GM19467 (cell line): ENCODE results near the gene ABAT.
"Not testable (repeated sequence)": the region's sequence is repeated elsewhere in the genome, so short reads cannot be mapped to it uniquely, and the experiment has no call there.

Experiments used
- ATAC-seq: cut with Tn5 transposase; IDR thresholded peaks from one replicate; pipeline ENCODE4 v1.9.1; 2021; ENCODE audit warnings: mild to moderate bottlenecking, moderate library complexity; ENCODE audit not compliant: unreplicated experiment

Gene ABAT

DNA sequence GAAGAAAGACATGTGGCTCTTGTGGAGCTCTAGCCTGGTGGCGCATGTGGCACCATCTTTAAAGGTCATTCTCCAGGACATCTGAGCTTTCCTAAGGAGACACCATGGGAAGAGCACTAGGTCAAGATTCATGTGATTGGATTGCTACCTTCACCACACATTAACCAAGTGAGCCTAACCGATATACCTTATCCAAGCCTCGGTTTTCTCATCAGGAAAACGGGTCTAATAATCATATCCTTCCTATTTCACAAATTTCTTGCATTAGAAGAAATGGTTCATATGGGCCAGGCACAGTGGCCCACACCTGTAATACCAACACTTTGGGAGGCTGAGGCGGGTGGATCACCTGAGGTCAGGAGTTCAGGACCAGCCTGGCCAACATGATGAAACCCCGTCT is 64.7 kb downstream of the ABAT start:
- no peak for ATAC-seq

GRCh38 chr16:8739989-8740704 is 65.7 kb downstream of the ABAT start:
- ATAC-seq, result no peak

- ATAC-seq, result no peak
Measured at GRCh38 chr16:8740775-8741355, 66.4 kb downstream of the ABAT start.

DNA sequence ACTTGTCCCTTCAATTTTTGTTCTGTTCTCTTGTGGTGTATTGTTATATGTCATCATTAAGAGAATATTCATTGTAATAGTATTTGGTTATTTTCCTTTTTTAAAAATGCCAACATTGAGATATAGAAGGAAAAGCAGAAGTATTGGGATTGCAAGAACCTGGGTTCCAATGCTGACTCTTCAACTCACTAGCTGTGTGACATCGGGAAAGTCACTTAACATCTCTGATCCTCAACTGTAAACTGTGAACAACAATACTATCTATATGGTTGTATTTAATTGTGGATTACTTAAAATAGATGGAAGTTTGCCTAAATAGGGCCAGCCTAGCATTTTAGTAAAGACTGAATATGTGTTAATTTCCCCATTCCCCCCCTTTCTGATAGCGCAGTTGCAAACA is 67.2 kb downstream of the ABAT start:
- no peak for ATAC-seq

GRCh38 chr16:8742068-8742467 is 67.7 kb downstream of the ABAT start:
- ATAC-seq, result no peak

DNA sequence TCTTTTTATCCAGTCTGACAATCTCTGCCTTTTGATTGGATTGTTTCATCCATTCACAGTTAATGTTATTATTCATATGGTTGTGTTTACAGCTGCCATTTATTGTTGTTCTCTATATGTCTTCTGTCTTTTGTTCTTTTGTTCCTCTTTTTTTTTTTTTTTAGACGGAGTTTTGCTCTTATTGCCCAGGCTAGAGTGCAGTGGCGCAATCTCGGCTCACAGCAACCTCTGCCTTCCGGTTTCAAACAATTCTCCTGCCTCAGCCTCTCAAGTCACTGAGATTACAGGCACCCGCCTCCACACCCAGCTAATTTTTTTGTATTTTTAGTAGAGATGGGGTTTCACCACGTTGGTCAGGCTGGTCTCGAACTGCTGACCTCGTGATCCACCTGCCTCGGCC is 74.5 kb downstream of the ABAT start:
- not testable (repeated sequence) for ATAC-seq

DNA sequence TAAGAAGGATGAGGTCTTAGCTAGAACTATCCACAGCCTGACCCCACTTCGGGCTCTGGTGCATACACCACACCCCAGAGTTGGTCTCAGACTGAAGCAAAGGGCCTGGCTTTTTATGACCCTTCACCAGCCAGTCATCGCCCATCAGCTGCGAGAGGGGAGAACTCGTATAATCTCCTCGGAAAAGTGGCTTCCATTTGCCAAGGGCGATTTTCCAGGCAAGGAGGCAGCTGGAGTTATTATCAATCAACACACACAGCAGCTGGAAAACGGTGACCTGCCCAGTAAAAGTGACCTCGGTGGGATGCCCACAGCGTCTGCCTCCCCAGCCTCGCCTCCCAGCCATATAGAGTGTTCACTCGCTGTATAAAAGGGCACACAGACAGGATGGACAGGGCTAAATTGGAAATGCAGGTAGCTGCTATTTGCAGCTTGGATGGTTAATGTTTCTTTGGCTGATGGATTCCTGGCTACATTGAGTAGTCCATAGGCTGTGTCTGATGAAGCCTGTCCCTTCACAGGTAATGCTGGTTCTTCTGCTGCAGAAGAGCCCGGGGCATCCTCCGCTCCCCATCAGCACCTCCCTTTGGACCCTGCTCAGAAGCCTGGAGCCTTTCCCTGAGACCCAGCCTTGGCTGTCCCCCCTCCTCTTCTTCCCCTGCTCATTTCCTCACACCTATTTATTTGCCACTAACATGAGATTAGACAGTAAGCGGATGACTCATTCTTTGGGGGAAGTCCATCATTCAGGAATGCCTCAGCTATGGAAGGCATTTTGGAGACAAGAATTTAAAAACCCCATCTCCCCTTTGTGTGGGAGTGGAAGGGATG is 77.3 kb downstream of the ABAT start:
- no peak for ATAC-seq

DNA sequence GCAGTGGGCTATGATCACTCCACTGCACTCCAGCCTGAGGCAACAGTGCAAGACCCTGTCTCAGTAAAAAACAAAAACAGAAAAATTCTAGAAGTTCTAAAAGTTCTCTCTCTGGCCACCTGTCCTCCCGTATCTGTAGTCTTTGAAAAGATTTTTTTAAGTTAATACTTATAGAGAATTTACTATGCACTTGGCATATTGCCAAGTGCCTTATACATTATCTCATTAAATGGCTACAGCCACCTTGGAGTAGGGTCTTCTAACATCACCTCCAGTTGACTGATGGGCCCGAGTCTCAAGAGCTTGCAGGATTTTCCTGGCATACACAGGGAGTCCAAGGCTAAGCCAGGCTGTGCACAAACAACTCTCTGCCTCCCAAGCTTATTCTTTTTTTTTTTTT is 78.3 kb downstream of the ABAT start:
- ATAC-seq, result no peak

- ATAC-seq, result no peak
Measured at GRCh38 chr16:8753416-8754054, 79.1 kb downstream of the ABAT start.

DNA sequence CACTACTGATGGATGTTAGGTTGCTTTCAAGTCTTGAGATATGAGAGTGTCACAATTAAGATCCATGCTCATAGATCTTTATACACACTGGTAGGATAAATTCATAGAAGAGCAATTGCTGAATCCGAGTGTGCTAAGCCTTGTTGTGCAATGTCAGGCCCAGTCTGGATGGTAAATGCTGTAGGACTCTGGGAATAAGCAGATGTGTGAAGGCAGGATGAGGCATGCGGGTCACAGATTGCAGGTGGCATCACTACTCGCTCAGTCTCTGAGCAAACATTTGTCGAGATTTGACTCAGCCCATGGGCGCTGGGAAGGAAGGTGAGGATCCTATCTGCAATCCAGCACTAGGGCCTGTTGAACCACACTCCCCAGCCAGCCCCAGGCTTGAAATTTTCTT is 82.3 kb downstream of the ABAT start:
- no peak for ATAC-seq

GRCh38 chr16:8758022-8758421 is 83.6 kb downstream of the ABAT start:
- no peak for ATAC-seq

GRCh38 chr16:8760021-8760420 is 85.6 kb downstream of the ABAT start:
- no peak for ATAC-seq

DNA sequence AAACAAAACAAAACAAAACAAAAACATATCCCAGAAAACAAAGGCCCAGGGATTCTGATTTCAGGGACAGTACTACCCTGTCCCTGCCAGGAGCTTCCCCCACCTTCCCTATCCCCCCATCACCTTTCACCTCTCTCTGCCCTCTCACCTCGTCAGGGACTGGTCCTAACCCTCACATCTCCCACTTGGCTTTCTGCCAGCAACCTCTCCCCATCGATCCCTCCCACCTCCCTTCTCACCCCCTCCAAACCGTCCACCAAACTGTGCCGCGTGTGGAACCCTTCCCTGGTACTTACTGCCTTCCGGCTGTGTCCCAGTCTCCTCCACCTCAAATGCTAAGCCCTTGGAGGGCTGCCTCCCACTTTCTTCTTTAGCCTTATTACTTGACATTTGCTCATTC is 86.7 kb downstream of the ABAT start:
- ATAC-seq, result no peak

- no peak for ATAC-seq
Measured at GRCh38 chr16:8762254-8762653, 87.8 kb downstream of the ABAT start.

DNA sequence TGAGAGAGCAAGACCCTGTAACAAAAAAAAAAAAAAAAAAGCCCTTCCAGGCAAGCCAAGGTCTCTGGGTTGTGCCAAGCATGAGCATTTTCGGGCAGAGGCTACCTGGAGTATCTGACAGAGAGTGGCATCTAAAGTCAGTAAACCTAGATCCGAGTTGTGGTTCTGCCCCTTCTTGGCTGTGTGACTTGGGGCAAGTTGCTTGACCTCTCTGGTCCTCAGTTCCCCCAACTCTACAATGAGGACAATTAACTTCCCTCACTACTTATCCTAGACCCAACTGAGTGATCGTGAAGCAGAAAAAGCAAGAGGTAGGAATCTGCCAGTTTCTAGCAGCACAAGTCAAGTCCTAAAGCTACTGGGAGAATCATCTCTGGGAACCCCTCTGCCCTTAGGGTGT is 88.7 kb downstream of the ABAT start:
- no peak for ATAC-seq

DNA sequence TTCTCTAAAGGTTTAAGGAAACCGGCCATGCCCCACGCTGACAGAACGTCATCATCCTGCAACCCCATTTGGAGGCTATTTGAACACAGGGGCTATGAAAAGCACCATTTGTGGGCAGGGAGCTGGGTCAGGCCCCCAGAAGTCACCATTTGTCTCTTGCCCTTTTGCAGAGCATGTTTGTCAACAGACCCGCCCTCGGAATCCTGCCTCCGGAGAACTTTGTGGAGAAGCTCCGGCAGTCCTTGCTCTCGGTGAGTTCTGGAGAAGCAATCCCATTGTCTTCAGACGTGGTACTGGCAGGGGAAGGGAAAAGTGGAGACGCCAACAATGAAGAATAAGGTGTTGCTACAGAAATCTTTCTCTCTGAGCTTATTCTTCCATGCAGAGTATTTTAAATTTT is 89.5 kb downstream of the ABAT start:
- ATAC-seq, result no peak

- ATAC-seq, result no peak
Measured at GRCh38 chr16:8764525-8765250, 90.3 kb downstream of the ABAT start.

- ATAC-seq, result no peak
Measured at GRCh38 chr16:8767176-8767575, 92.8 kb downstream of the ABAT start.

GRCh38 chr16:8768283-8768682 is 93.9 kb downstream of the ABAT start:
- ATAC-seq, result no peak

- no peak for ATAC-seq
Measured at GRCh38 chr16:8768692-8769091, 94.3 kb downstream of the ABAT start.

DNA sequence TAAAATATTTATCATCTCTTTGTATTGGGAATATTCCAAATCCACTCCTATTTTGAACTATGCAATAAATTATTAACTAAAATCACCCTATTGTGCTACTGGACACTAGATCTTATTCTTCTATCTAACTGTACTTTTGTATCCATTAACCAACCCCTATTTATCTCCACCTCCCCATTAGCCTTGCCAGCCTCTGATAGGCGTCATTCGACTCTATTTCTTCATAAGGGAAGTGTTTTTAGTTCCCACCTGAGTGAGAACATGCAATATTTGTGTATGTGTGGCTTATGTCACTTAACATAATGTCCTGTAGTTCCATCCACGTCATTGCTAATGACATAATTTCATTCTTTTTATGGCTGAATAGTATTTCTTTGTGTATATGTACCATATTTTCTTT is 99.1 kb downstream of the ABAT start:
- no peak for ATAC-seq
